HG03460 (cell line): ENCODE results near the gene PDGFB.

Source experiments
- ATAC-seq: cut with Tn5 transposase; IDR thresholded peaks from one replicate; pipeline ENCODE4 v1.9.1; 2021; ENCODE audit not compliant: unreplicated experiment

PDGFB gene

DNA sequence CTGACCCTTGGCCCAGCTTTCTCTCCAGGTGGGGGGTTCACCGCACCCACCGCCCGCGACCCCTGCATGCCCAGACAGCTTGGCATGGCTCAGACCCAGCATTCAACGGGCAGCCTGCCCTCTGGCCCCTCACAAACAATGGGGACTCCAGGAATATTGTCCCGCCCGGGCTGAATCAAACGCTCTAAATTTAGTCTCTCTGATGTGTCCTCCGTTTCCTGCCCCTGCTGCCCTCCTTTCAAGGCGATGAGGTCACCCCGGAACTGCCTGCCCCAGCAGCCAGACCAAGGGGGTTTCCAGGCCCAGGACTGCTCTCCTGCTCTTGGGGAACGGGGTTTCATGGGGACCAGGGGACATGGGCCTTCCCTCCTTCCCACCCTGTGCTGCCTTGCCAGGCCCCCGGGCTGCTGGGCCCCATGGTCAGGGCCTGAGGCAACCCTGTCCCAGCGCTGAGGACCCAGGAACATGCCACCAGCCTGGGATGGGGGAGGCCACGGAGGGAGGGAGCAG is 10.1 kb upstream of the PDGFB start:
- ATAC-seq, result no peak

DNA sequence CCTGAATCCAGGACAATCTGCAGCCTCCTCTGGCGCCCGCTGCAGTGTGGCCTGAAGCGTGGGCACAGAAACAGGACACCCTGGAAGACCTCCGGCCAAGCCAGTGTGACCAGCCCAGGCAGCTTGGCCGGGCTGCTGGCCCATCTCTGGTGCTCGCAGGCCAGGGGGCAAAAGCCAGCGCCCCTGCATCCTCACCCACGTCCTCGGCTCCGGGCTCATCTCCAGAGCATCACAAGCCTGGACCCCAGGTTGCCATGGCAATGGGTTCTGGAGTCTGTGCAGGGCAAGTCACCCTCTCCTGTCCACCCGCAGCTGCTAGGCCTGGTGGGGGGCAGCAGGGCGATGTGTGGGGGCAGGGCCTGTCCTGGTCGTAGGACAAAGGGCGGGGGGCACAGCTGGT is 9.3 kb upstream of the PDGFB start:
- no peak for ATAC-seq

DNA sequence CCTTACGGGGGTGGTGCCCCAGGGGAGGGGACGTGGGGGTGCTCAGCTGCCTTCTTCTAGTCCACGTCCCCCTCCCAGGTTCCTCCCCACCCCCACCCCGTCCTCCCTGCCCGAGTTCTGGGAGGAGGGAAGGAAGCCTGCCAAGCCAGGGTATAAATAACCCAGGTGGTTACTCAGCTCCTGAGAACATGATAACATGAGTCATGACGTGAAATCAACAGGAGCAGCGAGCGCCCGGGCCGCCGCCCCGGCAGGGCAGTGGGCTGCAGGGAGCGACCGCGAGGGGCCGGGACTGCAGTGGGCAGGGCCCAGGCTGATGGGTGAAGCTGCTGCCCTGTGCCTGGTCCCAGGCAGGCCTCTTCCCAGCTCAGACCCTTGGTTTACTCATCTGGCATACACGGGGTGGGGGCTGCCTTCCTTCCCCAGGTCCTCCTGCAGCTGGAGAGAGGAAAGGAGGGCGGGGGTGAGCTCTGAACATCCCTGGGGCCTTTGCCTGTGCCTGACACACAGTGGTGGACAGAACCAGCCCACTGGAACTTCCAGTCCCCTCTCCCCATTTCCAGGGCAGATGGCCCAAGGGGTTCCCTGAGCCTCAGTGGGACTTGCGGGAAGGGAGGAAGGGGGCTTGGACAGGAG is 8.8 kb upstream of the PDGFB start:
- ATAC-seq, result no peak

DNA sequence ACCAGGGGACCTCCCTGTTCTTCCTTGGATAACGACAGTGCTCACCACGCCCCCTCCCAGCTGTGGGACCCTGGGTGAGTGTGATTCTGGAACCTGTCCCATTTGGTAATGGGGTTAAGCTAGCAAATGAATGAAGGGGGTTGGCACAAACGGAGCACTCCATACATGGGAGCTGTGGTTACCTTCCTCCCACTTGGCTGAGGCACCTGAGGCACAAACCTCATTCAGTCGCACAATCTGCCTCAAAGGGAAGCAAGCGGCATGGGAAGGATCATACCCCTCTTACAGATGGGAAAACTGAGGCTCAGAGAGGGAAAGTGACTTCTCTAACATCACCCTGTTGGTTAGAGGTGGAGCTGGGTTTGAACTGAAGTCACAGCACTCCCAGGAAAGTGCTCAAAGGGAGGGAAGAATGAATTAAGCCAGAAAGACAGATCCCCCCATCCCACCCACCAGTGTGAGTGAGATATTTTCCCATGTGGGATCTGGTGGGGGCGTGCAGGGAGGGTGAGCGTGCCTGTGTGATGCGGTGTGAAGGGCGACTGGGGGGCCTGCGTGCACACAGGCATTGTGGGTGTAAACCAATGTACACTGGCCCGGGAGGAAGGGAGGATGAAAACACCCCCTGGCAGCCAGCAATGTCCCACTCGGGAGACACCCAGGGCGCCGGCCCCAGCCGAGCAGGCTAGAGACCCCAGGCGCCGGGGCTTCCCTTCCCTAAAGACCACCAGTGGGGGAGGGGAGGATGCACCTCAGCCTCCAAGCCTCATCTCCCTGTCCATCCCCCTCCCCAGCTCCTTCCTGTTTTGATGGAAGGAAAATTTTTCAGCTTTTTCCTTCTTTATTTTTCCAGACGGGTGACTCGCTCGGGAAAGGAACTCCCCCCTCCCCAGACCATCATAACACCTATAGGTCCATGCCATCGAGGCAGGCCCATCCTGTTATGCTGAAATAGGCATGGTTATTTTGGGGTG is 8.0 kb upstream of the PDGFB start:
- ATAC-seq, result no peak

- no peak for ATAC-seq
These were observed 7.1 kb upstream of the PDGFB start for GRCh38 chr22:39251762-39252460.

- no peak for ATAC-seq
These were observed 6.1 kb upstream of the PDGFB start for GRCh38 chr22:39250838-39251237.

DNA sequence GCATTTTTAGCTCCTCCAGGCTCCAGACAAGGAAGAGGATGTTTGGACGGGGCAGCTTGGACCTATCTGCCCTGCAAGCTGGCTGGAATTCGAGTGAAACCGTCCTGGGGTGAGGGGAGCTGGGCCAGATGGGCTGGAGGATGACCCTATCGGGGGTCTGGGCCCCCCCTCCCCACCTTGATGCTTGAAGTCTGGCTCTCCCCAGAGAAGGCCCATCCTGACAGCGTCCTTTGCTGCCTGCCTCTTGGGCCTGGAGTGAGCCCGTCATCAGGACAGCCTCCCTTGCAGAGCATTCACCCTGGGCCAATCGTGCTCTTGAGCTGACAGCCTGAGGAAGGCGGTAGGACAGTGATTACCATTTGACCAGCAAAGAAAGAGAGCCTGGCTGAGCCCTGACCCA is 5.3 kb upstream of the PDGFB start:
- no peak for ATAC-seq

GRCh38 chr22:39249086-39249704 is 4.4 kb upstream of the PDGFB start:
- no peak for ATAC-seq

GRCh38 chr22:39248254-39248653 is 3.5 kb upstream of the PDGFB start:
- ATAC-seq, result no peak

DNA sequence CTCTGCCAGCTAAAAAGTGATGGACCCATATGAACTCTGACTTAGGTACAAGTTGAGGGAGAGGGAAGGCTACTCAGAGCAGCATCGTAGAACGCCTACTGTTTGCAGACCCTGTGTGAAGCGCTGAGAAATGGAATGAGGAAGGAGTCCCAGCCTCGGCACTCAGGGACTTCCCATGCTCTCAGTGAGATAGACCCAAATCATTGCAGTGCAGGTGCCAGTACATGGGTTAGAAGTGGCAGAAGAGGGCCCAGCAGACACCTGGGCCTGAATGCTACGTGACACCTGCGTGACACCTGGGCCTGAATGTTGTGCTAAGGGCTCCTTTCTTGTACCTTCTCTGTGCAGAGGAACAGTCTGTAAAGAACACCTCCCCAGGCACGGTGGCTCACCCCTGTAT is 2.6 kb upstream of the PDGFB start:
- ATAC-seq, result no peak

GRCh38 chr22:39246690-39247332 is 2.0 kb upstream of the PDGFB start:
- no peak for ATAC-seq

DNA sequence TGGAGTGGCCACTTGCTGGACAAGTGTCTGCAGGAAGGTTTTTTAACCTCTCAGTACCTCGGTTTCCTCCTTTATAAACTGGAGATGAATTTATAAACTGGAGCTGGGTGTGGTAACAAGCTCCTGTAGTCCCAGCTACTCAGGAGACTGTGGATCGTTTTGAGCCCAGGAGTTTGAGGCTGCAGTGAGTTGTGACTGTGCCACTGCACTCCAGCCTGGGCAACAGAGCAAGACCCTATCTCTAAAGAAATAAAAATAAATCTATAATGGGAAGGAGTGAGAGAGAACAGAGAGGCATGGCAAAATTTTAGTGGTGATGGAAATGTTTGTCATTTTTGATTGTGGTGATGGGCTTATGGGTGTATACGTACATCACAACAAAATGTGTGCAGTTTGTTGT is 1.4 kb upstream of the PDGFB start:
- no peak for ATAC-seq

GRCh38 chr22:39245130-39246039 is 603 bp upstream of the PDGFB start:
- no peak for ATAC-seq

GRCh38 chr22:39244136-39244495 is 666 bp downstream of the PDGFB start:
- no peak for ATAC-seq

DNA sequence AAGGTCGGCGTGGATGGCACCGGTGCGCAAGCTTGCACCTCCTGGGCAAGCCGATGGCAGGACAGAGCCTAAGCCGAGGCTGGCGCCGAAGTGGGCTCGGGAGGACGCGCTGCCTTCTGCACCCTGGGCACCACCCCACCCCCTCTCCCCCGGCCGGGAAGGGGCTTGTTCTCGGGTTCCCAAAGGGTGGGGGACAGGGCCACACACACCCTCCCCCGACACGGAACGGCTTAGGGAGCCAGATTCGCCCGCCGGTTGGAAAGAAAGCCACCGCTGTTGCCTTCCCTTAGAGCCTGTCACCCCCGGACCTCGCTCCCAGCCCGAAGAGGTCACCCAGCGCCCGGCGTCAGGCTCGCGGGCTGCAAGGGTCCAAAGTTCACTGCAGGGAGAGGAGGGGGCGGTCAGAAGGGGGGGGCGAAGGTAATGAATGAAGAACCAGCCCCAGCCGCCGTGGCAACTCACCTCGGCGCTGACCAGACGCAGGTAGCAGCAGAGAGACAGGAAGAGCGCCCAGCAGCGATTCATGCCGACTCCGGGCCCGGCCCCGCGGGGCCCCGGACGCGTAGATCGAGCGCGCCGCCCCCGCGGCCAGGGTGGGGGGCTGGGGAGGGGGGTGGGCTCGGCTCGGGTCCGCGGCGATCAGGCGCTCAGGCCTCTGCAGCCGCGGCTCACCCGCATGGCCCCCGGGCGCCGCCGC is 1.2 kb downstream of the PDGFB start:
- ATAC-seq, result no peak

- ATAC-seq, result no peak
These were observed 2.0 kb downstream of the PDGFB start for GRCh38 chr22:39242595-39243438.

GRCh38 chr22:39241794-39242594 is 2.8 kb downstream of the PDGFB start:
- no peak for ATAC-seq
